ENCODE measurements around the gene SYCE3. TPM values are rescaled to one million over a fixed set of nuclear protein-coding genes. Genes with fewer than 3 reads are reported as not detected.

SYCE3 gene
- polyA plus RNA-seq, 12 donors: not detected

- DNase-seq: no peak
Measured at GRCh38 chr22:50532824-50533796, 29.6 kb downstream of the SYCE3 start.

GRCh38 chr22:50531962-50532674 is 30.6 kb downstream of the SYCE3 start:
- no peak for DNase-seq

- DNase-seq: no peak
Measured at GRCh38 chr22:50531546-50531961, 31.2 kb downstream of the SYCE3 start.

GRCh38 chr22:50530877-50531545 is 31.7 kb downstream of the SYCE3 start:
- no peak for DNase-seq

GRCh38 chr22:50530580-50530876 is 32.2 kb downstream of the SYCE3 start:
- no peak for DNase-seq

GRCh38 chr22:50529897-50530579 is 32.7 kb downstream of the SYCE3 start, which contains the start of gene TYMP:
TYMP (minus strand) TSS chr22:50530012; CDS start chr22:50529709, 303 bp downstream.
- no peak for DNase-seq

GRCh38 chr22:50529416-50529896 is 33.3 kb downstream of the SYCE3 start:
- DNase-seq: no peak

GRCh38 chr22:50528682-50529415 is 33.9 kb downstream of the SYCE3 start:
- no peak for DNase-seq

- DNase-seq: no peak
Measured at GRCh38 chr22:50527921-50528681, 34.6 kb downstream of the SYCE3 start.

GRCh38 chr22:50526834-50527801 is 35.6 kb downstream of the SYCE3 start:
- no peak for DNase-seq

- peak; percentile 78 for DNase-seq
Measured at GRCh38 chr22:50526108-50526833, 36.4 kb downstream of the SYCE3 start.

- DNase-seq: no peak
Measured at GRCh38 chr22:50525858-50526107, 36.9 kb downstream of the SYCE3 start.

- peak; percentile 97 for DNase-seq
Measured at GRCh38 chr22:50525104-50525857, 37.4 kb downstream of the SYCE3 start, which contains the start of gene SCO2. SCO2 (minus strand) TSS chr22:50525598; CDS start chr22:50524411, 1,187 bp downstream.

GRCh38 chr22:50524676-50525103 is 38.0 kb downstream of the SYCE3 start:
- no peak for DNase-seq

GRCh38 chr22:50523806-50524675 is 38.7 kb downstream of the SYCE3 start:
- no peak for DNase-seq

- no peak for DNase-seq
Measured at GRCh38 chr22:50523458-50523805, 39.3 kb downstream of the SYCE3 start.

All from muscle of arm (tissue), 12 donors.